HUES6 (cell line): Measurements from ENCODE around the gene APIP.

Experiments used
- H3K27ac ChIP-seq: 2 replicates; pipeline ENCODE4 v1.7.0; 2013; ENCODE audit warnings: low read depth, mild to moderate bottlenecking, low read length, inconsistent platforms
- H3K27me3 ChIP-seq: 2 replicates; pipeline ENCODE4 v1.6.1; 2013; ENCODE audit warnings: low read length; ENCODE audit not compliant: control insufficient read depth, insufficient read depth
- H3K36me3 ChIP-seq: 2 replicates; pipeline ENCODE4 v1.6.1; 2013; ENCODE audit warnings: low read length; ENCODE audit not compliant: control insufficient read depth, insufficient read depth
- H3K4me1 ChIP-seq: 2 replicates; pipeline ENCODE4 v1.6.1; 2013; ENCODE audit warnings: low read length; ENCODE audit not compliant: control insufficient read depth, insufficient read depth
- H3K4me3 ChIP-seq: 2 replicates; pipeline ENCODE4 v1.5.1; 2013; ENCODE audit warnings: low read depth, low read length
- H3K9ac ChIP-seq: one replicate; pipeline ENCODE4 v1.6.1; 2013; ENCODE audit warnings: mild to moderate bottlenecking, low read length
- H3K9me3 ChIP-seq: 2 replicates; pipeline ENCODE4 v1.6.1; 2013; ENCODE audit warnings: low read depth, low read length; ENCODE audit not compliant: control insufficient read depth, insufficient read depth

APIP gene

GRCh38 chr11:34881900-34882299 is 34.3 kb downstream of the APIP start:
- H3K36me3 ChIP-seq, result peaks cover 29% of the 10 kb centered on the region
- no peak overlapping the region for H3K27ac ChIP-seq
- no peak overlapping the region for H3K9ac ChIP-seq
- no peak overlapping the region for H3K4me3 ChIP-seq
- no peaks in the 10 kb centered on the region for H3K9me3 ChIP-seq
- H3K4me1 ChIP-seq, result no peaks in the 10 kb centered on the region
- H3K27me3 ChIP-seq, result no peaks in the 10 kb centered on the region

- no peaks in the 10 kb centered on the region for H3K27me3 ChIP-seq
- H3K27ac ChIP-seq, result no peak overlapping the region
- H3K4me1 ChIP-seq, result no peaks in the 10 kb centered on the region
- no peak overlapping the region for H3K4me3 ChIP-seq
- H3K9me3 ChIP-seq, result no peaks in the 10 kb centered on the region
- H3K9ac ChIP-seq, result no peak overlapping the region
- H3K36me3 ChIP-seq, result peaks cover 14% of the 10 kb centered on the region; the same call in 1 of the 2 replicates
Observed at GRCh38 chr11:34877375-34877975, 38.7 kb downstream of the APIP start.

GRCh38 chr11:34874202-34874601 is 42.0 kb downstream of the APIP start:
- no peaks in the 10 kb centered on the region for H3K9me3 ChIP-seq
- no peak overlapping the region for H3K9ac ChIP-seq
- no peak overlapping the region for H3K4me3 ChIP-seq
- no peaks in the 10 kb centered on the region for H3K4me1 ChIP-seq
- H3K27me3 ChIP-seq, result no peaks in the 10 kb centered on the region
- no peak overlapping the region for H3K27ac ChIP-seq
- peaks cover 6% of the 10 kb centered on the region; the same call in 1 of the 2 replicates for H3K36me3 ChIP-seq

- Histone ChIP-seq H3K27ac (no peak overlapping the region), H3K36me3 (no peaks in the 10 kb centered on the region), H3K4me1 (no peaks in the 10 kb centered on the region), H3K4me3 (no peak overlapping the region), H3K9me3 (no peaks in the 10 kb centered on the region), H3K27me3 (no peaks in the 10 kb centered on the region), H3K9ac (no peak overlapping the region)
Observed at GRCh38 chr11:34870548-34871196, 45.5 kb downstream of the APIP start.

GRCh38 chr11:34869425-34869824 is 46.8 kb downstream of the APIP start:
- H3K27ac ChIP-seq, result no peak overlapping the region

GRCh38 chr11:34866375-34866774 is 49.8 kb downstream of the APIP start:
- Histone ChIP-seq H3K9ac (no peak overlapping the region), H3K27me3 (no peaks in the 10 kb centered on the region), H3K4me1 (no peaks in the 10 kb centered on the region), H3K4me3 (no peak overlapping the region), H3K36me3 (no peaks in the 10 kb centered on the region), H3K9me3 (no peaks in the 10 kb centered on the region), H3K27ac (no peak overlapping the region)

More at GRCh38 chr11:34869425-34869824, 46.8 kb downstream of the APIP start:
- Histone ChIP-seq H3K4me3 (no peak overlapping the region), H3K9me3 (no peaks in the 10 kb centered on the region), H3K36me3 (no peaks in the 10 kb centered on the region), H3K9ac (no peak overlapping the region), H3K27me3 (no peaks in the 10 kb centered on the region), H3K4me1 (no peaks in the 10 kb centered on the region)

GRCh38 chr11:34865261-34865660 is 50.9 kb downstream of the APIP start:
- H3K27ac ChIP-seq, result no peak overlapping the region
- no peaks in the 10 kb centered on the region for H3K36me3 ChIP-seq
- H3K9ac ChIP-seq, result no peak overlapping the region
- H3K9me3 ChIP-seq, result no peaks in the 10 kb centered on the region
- no peak overlapping the region for H3K4me3 ChIP-seq
- H3K4me1 ChIP-seq, result no peaks in the 10 kb centered on the region
- H3K27me3 ChIP-seq, result no peaks in the 10 kb centered on the region

- no peak overlapping the region for H3K27ac ChIP-seq
- H3K4me1 ChIP-seq, result no peaks in the 10 kb centered on the region
- H3K36me3 ChIP-seq, result no peaks in the 10 kb centered on the region
- no peak overlapping the region for H3K4me3 ChIP-seq
- H3K27me3 ChIP-seq, result no peaks in the 10 kb centered on the region
- H3K9ac ChIP-seq, result no peak overlapping the region
- no peaks in the 10 kb centered on the region for H3K9me3 ChIP-seq
Observed at GRCh38 chr11:34864424-34864823, 51.8 kb downstream of the APIP start.

GRCh38 chr11:34863048-34863447 is 53.1 kb downstream of the APIP start:
- no peaks in the 10 kb centered on the region for H3K4me1 ChIP-seq
- H3K27me3 ChIP-seq, result no peaks in the 10 kb centered on the region
- H3K9me3 ChIP-seq, result no peaks in the 10 kb centered on the region
- H3K36me3 ChIP-seq, result no peaks in the 10 kb centered on the region
- no peak overlapping the region for H3K27ac ChIP-seq
- no peak overlapping the region for H3K4me3 ChIP-seq
- no peak overlapping the region for H3K9ac ChIP-seq

GRCh38 chr11:34860518-34860917 is 55.7 kb downstream of the APIP start:
- Histone ChIP-seq H3K9me3 (no peaks in the 10 kb centered on the region), H3K27ac (no peak overlapping the region), H3K4me1 (no peaks in the 10 kb centered on the region), H3K27me3 (no peaks in the 10 kb centered on the region), H3K4me3 (no peak overlapping the region), H3K36me3 (no peaks in the 10 kb centered on the region), H3K9ac (no peak overlapping the region)

- no peaks in the 10 kb centered on the region for H3K36me3 ChIP-seq
- H3K9ac ChIP-seq, result no peak overlapping the region
- H3K27me3 ChIP-seq, result no peaks in the 10 kb centered on the region
- no peak overlapping the region for H3K4me3 ChIP-seq
- no peaks in the 10 kb centered on the region for H3K4me1 ChIP-seq
- no peaks in the 10 kb centered on the region for H3K9me3 ChIP-seq
- no peak overlapping the region for H3K27ac ChIP-seq
Observed at GRCh38 chr11:34860034-34860433, 56.1 kb downstream of the APIP start.
